Pulmonary artery endothelial cell (primary cell): Measurements from ENCODE around the gene ZDHHC13. TPM values are rescaled to one million over a fixed set of nuclear protein-coding genes. Genes with fewer than 3 reads are reported as not detected.

ENCODE experiments used
- DNase-seq: peaks from one replicate; pipeline ENCODE4 v3.0.0-alpha.2; 2011; ENCODE audit warnings: low read depth, low spot score
- total RNA-seq: library from RNA; depleted of rRNA; stranded (reverse); fragments of >200 nt; gene quantifications from 2 replicates; pipeline ENCODE4 v1.2.3, GENCODE V29; 2014

Gene ZDHHC13
- 67.7 and 107 TPM in 2 replicates for total RNA-seq

GRCh38 chr11:19116971-19117759 is at the start of gene ZDHHC13:
ZDHHC13 (plus strand) TSS chr11:19117168; CDS start chr11:19117250, 82 bp downstream.
- peak; percentile 63 for DNase-seq

GRCh38 chr11:19071255-19071654 is 45.7 kb upstream of the ZDHHC13 start:
- peak; percentile 61 for DNase-seq

- no peak for DNase-seq
Measured at GRCh38 chr11:19072464-19072863, 44.5 kb upstream of the ZDHHC13 start.

GRCh38 chr11:19073454-19074415 is 43.2 kb upstream of the ZDHHC13 start:
- DNase-seq = no peak

- DNase-seq = no peak
Measured at GRCh38 chr11:19075636-19076035, 41.3 kb upstream of the ZDHHC13 start.

GRCh38 chr11:19076744-19077589 is 40.0 kb upstream of the ZDHHC13 start:
- no peak for DNase-seq

- no peak for DNase-seq
Measured at GRCh38 chr11:19077965-19078364, 39.0 kb upstream of the ZDHHC13 start.

GRCh38 chr11:19079643-19080440 is 37.1 kb upstream of the ZDHHC13 start:
- DNase-seq = peak; percentile 81

GRCh38 chr11:19080579-19080993 is 36.4 kb upstream of the ZDHHC13 start:
- DNase-seq = peak; percentile 80

GRCh38 chr11:19083166-19083565 is 33.8 kb upstream of the ZDHHC13 start:
- no peak for DNase-seq

GRCh38 chr11:19084661-19085315 is 32.2 kb upstream of the ZDHHC13 start:
- DNase-seq = no peak

GRCh38 chr11:19087658-19088057 is 29.3 kb upstream of the ZDHHC13 start:
- DNase-seq = peak; percentile 96

- no peak for DNase-seq
Measured at GRCh38 chr11:19088791-19089190, 28.2 kb upstream of the ZDHHC13 start.

- no peak for DNase-seq
Measured at GRCh38 chr11:19089421-19089820, 27.5 kb upstream of the ZDHHC13 start.

- no peak for DNase-seq
Measured at GRCh38 chr11:19091366-19091765, 25.6 kb upstream of the ZDHHC13 start.

GRCh38 chr11:19092342-19092741 is 24.6 kb upstream of the ZDHHC13 start:
- no peak for DNase-seq

GRCh38 chr11:19092850-19093249 is 24.1 kb upstream of the ZDHHC13 start:
- no peak for DNase-seq

GRCh38 chr11:19093976-19094375 is 23.0 kb upstream of the ZDHHC13 start:
- no peak for DNase-seq

GRCh38 chr11:19094859-19095258 is 22.1 kb upstream of the ZDHHC13 start:
- no peak for DNase-seq

GRCh38 chr11:19099093-19099492 is 17.9 kb upstream of the ZDHHC13 start:
- DNase-seq = no peak
